B cell (primary cell): ENCODE results near the gene ACCS. TPM values are rescaled to one million over a fixed set of nuclear protein-coding genes. Genes with fewer than 3 reads are reported as not detected.

Experiments used
- ATAC-seq: fragments of 200-7000 bp; cut with Tn5 transposase; one replicate; pipeline ENCODE4 v1.10.0; 2021; ENCODE audit warnings: low read depth, mild to moderate bottlenecking, moderate number of reproducible peaks, moderate library complexity
- CTCF ChIA-PET: fragments of 350-600 bp; sonication (Branson Sonifier 250); formaldehyde crosslinking; loops from one replicate; lab custom pipeline; 2021; ENCODE audit warnings: antibody characterized with exemption, inconsistent platforms; lab: Charles Lee
- POLR2A ChIA-PET: fragments of 350-600 bp; sonication (Branson Sonifier 250); formaldehyde crosslinking; loops from one replicate; lab custom pipeline; 2021; ENCODE audit warnings: antibody characterized with exemption; lab: Charles Lee
- DNase-seq: peaks from one replicate; pipeline ENCODE4 v3.0.0; 2013
- H2AFZ ChIP-seq: 2 replicates; pipeline ENCODE4 v1.6.1; 2012; ENCODE audit warnings: mild to moderate bottlenecking, low read depth, low read length; ENCODE audit not compliant: insufficient read depth, poor library complexity, severe bottlenecking
- H3K27ac ChIP-seq, 2 donors: 1 replicate in 1 of 2; 2 replicates in 1 of 2; pipeline ENCODE4 v1.5.1; 2012 to 2013; ENCODE audit warnings: low read length in 2 of 2, mild to moderate bottlenecking in 2 of 2, moderate library complexity in 1 of 2
- H3K27me3 ChIP-seq, 4 experiments: fragments of 200-600 bp in 1 of 4; sonication (generic) in 1 of 4; replicated peaks in 1 of 4; 1 replicate in 2 of 4; 2 replicates in 2 of 4; pipeline versions ENCODE4 v1.6.1 to v1.7.0; 2013 to 2016; ENCODE audit warnings: low read length in 3 of 4, mild to moderate bottlenecking in 2 of 4, mixed read lengths in 1 of 4, moderate library complexity in 1 of 4; ENCODE audit not compliant: insufficient read depth in 4 of 4, control insufficient read depth in 3 of 4; ENCODE audit errors: control extremely low read depth in 1 of 4
- H3K36me3 ChIP-seq, 2 experiments: replicated peaks in 1 of 2; 1 replicate in 1 of 2; 2 replicates in 1 of 2; pipeline versions ENCODE4 v1.6.1 to v1.7.1; 2013; ENCODE audit warnings: low read length in 1 of 2; ENCODE audit not compliant: insufficient read depth in 2 of 2, control insufficient read depth in 1 of 2; ENCODE audit errors: control extremely low read depth in 1 of 2, extremely low read depth in 1 of 2
- H3K4me1 ChIP-seq, 2 donors: fragments of 200-600 bp in 1 of 2; sonication (generic) in 1 of 2; 1 replicate in 1 of 2; 2 replicates in 1 of 2; pipeline versions ENCODE4 v1.5.1 to v1.6.1; 2013 to 2017; ENCODE audit warnings: low read length in 2 of 2; ENCODE audit not compliant: control insufficient read depth in 2 of 2, insufficient read depth in 2 of 2
- H3K4me2 ChIP-seq: replicated peaks from 2 replicates; pipeline ENCODE3; 2012; ENCODE audit warnings: mild to moderate bottlenecking, low read depth, low read length; ENCODE audit not compliant: poor library complexity, severe bottlenecking
- H3K4me3 ChIP-seq, 5 experiments: fragments of 200-600 bp in 1 of 5; sonication (generic) in 1 of 5; 1 replicate in 3 of 5; 2 replicates in 2 of 5; pipeline versions ENCODE4 v1.5.1 to v1.7.0; 2011 to 2016; ENCODE audit warnings: low read length in 4 of 5, mild to moderate bottlenecking in 4 of 5, low read depth in 2 of 5, control low read depth in 1 of 5, moderate library complexity in 1 of 5; ENCODE audit not compliant: insufficient read depth in 1 of 5; ENCODE audit errors: control extremely low read depth in 1 of 5, extremely low read depth in 1 of 5
- H3K79me2 ChIP-seq: fragments of 200-600 bp; sonication (generic); one replicate; pipeline ENCODE4 v1.6.0; 2016; ENCODE audit warnings: low read length; ENCODE audit not compliant: control insufficient read depth, insufficient read depth
- H3K9ac ChIP-seq: fragments of 200-600 bp; sonication (generic); 2 replicates; pipeline ENCODE4 v1.6.1; 2017; ENCODE audit warnings: mild to moderate bottlenecking, low read length, moderate library complexity
- H3K9me3 ChIP-seq, 3 donors: one replicate each; pipeline versions ENCODE4 v1.6.1 to v1.7.1; 2013; ENCODE audit warnings: low read length in 2 of 3; ENCODE audit not compliant: control insufficient read depth in 2 of 3, insufficient read depth in 1 of 3; ENCODE audit errors: control extremely low read depth in 1 of 3
- H4K20me1 ChIP-seq: 2 replicates; pipeline ENCODE4 v1.6.0; 2012; ENCODE audit warnings: mild to moderate bottlenecking, low read length; ENCODE audit not compliant: insufficient read depth, control insufficient read depth, poor library complexity, severe bottlenecking
- H3K27ac Mint-ChIP-seq: one replicate; pipeline ENCODE4 v1.8.0; 2021; ENCODE audit warnings: mixed read lengths
- H3K27me3 Mint-ChIP-seq: one replicate; pipeline ENCODE4 v1.8.0; 2021; ENCODE audit warnings: mixed read lengths
- H3K4me1 Mint-ChIP-seq: one replicate; pipeline ENCODE4 v1.8.0; 2021; ENCODE audit warnings: mixed read lengths
- H3K4me3 Mint-ChIP-seq: one replicate; pipeline ENCODE4 v1.8.0; 2021; ENCODE audit warnings: mixed read lengths
- H3K9me3 Mint-ChIP-seq: one replicate; pipeline ENCODE4 v1.8.0; 2022; ENCODE audit warnings: mixed read lengths; ENCODE audit not compliant: insufficient read depth
- CTCF ChIP-seq: fragments of 200-600 bp; IDR thresholded peaks from one replicate; pipeline ENCODE4 v1.8.0; 2022; ENCODE audit warnings: antibody characterized with exemption, mild to moderate bottlenecking
- EZH2 ChIP-seq: IDR thresholded peaks from 2 replicates; pipeline ENCODE4 v1.6.1; 2012; ENCODE audit warnings: borderline replicate concordance, low read depth, mild to moderate bottlenecking, moderate library complexity, low read length; ENCODE audit not compliant: insufficient read depth, poor library complexity, severe bottlenecking
- WGBS: methylation state at CpG from one replicate; pipeline ENCODE4 v1.1.5; 2013; ENCODE audit warnings: missing lambda C conversion rate; ENCODE audit not compliant: insufficient coverage; 5-methylcytosine and 5-hydroxymethylcytosine counted together
- intact Hi-C: fragments of 100-400 bp; cut with micrococcal nuclease; formaldehyde crosslinking; loops from one replicate; pipeline ENCODE4 v1.10.0; 2022
- polyA plus RNA-seq: library from polyadenylated mRNA; depleted of rRNA; stranded (reverse); fragments of >200 nt; gene quantifications from 2 replicates; pipeline ENCODE4 v1.2.3, GENCODE V29; 2012
- total RNA-seq, 2 donors: library from RNA; stranded (reverse); fragments of 120-200 nt in 1 of 2; gene quantifications; 1 replicate in 1 of 2; 2 replicates in 1 of 2; pipeline versions ENCODE4 v1.2.3 to v1.2.4, GENCODE V29; 2013 to 2022

The ACCS gene
- total and polyA plus RNA-seq, 2 donors (not counting 1 experiment from before 2014, with no cell fraction given): 59.5 to 63.2 TPM

GRCh38 chr11:44067266-44067665 is 1.2 kb downstream of the ACCS start:
- Histone ChIP-seq H3K4me1 (peaks cover 6 to 18% of the 10 kb centered on the region in 2 donors), H3K4me3 (peak overlapping the region in 1 of 5 experiments; percentile 85), H4K20me1 (no peaks in the 10 kb centered on the region), H3K27ac (no peak overlapping the region), H3K27me3 (no peaks in the 10 kb centered on the region), H3K79me2 (no peaks in the 10 kb centered on the region), H2AFZ (peak overlapping the region; percentile 93), H3K9me3 (no peaks in the 10 kb centered on the region), H3K4me2 (peak overlapping the region; percentile 91), H3K36me3 (no peaks in the 10 kb centered on the region), H3K9ac (no peak overlapping the region)
- Mint-ChIP-seq H3K4me3 (peak overlapping the region; percentile 97), H3K27me3 (no peaks in the 10 kb centered on the region), H3K9me3 (no peaks in the 10 kb centered on the region), H3K27ac (peak overlapping the region; percentile 91), H3K4me1 (peaks cover 22% of the 10 kb centered on the region)
- DNase-seq (peak; percentile 14), ATAC-seq (no peak)
- CTCF ChIA-PET: interaction anchor here (1.2 to 4.0 kb wide), 4 partner anchors 15 to 550 kb away, joined by 4 to 31 read pairs (median 5); partner anchors contain the start of gene EXT2
- intact Hi-C loops: loop anchor here (2.0 to 10.0 kb wide), 4 partner anchors 386 to 1288 kb away; partner anchors contain the start of genes API5, HSD17B12 and TTC17
- TF ChIP-seq CTCF (no peak), EZH2 (no peak)
- 80% methylated on average over 4 of the region's 5 CpGs for WGBS
- POLR2A ChIA-PET: no interaction called here

DNA sequence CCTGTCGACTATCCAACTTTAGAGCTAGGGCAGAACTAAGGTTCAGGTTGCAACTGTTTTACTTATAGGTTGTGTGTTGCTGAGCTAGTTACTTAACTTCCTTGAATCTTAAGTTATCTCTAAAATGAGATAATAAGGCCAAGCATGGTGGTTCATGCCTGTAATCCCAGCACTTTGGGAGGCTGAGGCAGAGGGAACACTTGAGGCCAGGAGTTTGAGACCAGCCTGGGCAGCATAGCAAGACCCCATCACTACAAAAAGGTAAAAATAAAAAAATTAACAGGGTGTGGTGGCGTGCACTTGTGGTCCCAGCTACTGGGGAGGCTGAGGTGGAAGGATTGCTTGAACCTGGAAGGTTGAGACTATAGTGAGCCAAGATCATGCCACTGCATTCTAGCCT is 2.1 kb downstream of the ACCS start:
- no peak overlapping the region for H3K9ac ChIP-seq
- DNase-seq (no peak), ATAC-seq (no peak)
- Mint-ChIP-seq H3K27me3 (no peaks in the 10 kb centered on the region), H3K4me3 (no peak overlapping the region), H3K9me3 (no peaks in the 10 kb centered on the region), H3K27ac (no peak overlapping the region), H3K4me1 (peaks cover 22% of the 10 kb centered on the region)
- ChIA-PET CTCF (interaction anchor here (1.5 to 4.0 kb wide), 4 partner anchors 9 to 549 kb away, joined by 4 to 31 read pairs (median 5); partner anchors contain the start of gene EXT2), POLR2A (no interaction called here)
- no peaks in the 10 kb centered on the region for H3K79me2 ChIP-seq
- H3K36me3 ChIP-seq: no peaks in the 10 kb centered on the region
- no peak overlapping the region for H2AFZ ChIP-seq
- H3K4me1 ChIP-seq: peaks cover 6 to 18% of the 10 kb centered on the region in 2 donors
- no peaks in the 10 kb centered on the region for H4K20me1 ChIP-seq
- no CpG with 5 or more reads among the region's 2 CpGs for WGBS
- H3K27ac ChIP-seq: no peak overlapping the region
- no peaks in the 10 kb centered on the region for H3K27me3 ChIP-seq
- no peak for TF ChIP-seq CTCF
- no peak for TF ChIP-seq EZH2
- no peak overlapping the region for H3K4me3 ChIP-seq
- no peaks in the 10 kb centered on the region for H3K9me3 ChIP-seq
- intact Hi-C loops: loop anchor here (10.0 kb wide), 1 partner anchor 753 kb away; the partner anchor contains the start of gene API5
- H3K4me2 ChIP-seq: no peak overlapping the region
